Measurements from ENCODE around the gene SCN3A.

The SCN3A gene

DNA sequence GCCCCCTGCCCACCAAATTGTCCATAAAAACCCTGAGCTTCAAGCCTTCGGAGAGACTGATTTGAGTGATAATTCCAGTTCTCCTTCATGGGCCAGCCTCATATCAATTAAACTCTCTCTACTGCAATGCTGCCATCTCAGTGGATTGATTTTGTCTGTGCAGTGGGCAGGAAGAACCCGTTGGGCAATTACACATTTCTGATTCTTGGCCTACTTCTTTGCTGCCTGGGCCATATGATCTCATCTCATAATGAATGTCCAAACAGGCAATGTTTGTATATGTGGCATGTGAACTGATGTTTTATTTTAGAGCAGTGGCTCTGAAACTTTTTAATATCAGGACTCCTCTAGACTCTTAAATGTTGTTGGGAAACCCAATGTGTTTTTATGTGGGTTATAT is 147.3 kb downstream of the SCN3A start:
- Histone ChIP-seq H3K9me3 (ENCODE audit: control insufficient read depth, insufficient read depth, low read length) (no peaks in the 10 kb centered on the region), H3K27ac (ENCODE audit: low read depth, low read length) (no peak overlapping the region), H3K4me3 (ENCODE audit: low read depth, low read length) (no peak overlapping the region), H3K9ac (ENCODE audit: low read depth, low read length) (no peak overlapping the region), H3K27me3 (ENCODE audit: control insufficient read depth, insufficient read depth, low read length) (no peaks in the 10 kb centered on the region), H3K36me3 (ENCODE audit: control insufficient read depth, insufficient read depth, low read length) (no peaks in the 10 kb centered on the region), H3K4me1 (ENCODE audit: control insufficient read depth, insufficient read depth, low read length) (no peaks in the 10 kb centered on the region)

DNA sequence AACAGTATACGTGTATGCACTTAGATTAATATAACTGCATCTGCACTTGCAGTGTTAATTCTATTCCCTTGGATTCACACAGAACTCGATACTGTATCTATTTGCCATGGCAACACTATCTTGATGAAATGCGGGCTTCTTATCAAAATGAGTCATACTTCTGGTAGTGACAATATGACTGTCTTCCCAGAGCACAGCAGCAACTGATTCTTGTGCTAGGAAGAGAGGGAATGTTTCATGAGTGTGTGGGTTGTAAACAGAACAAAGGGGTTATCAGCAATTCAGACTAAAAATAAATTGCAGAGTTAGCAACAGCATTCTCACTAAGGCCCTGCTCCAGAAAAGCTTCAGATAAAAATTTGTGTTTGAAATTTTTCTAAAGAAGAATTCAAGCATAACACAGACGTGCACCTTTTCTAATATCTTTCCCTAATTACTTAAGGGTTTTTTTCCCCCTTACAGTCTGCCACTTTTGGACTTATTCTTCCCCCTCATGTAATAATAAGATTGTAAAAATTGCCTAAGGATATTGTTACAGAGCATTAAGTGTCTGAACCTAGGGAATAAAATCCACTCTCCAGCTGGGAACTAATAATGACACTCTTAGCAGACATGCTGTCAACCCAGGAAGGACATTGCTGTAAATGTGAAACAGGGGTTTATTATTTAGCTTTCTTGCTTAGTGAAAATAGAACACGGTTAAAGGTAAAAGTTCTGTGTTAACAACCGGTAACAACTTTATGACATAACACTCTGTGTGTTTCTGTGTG is 148.6 kb downstream of the SCN3A start:
- Histone ChIP-seq H3K9ac (ENCODE audit: low read depth, low read length) (no peak overlapping the region), H3K9me3 (ENCODE audit: control insufficient read depth, insufficient read depth, low read length) (no peaks in the 10 kb centered on the region), H3K4me1 (ENCODE audit: control insufficient read depth, insufficient read depth, low read length) (no peaks in the 10 kb centered on the region), H3K36me3 (ENCODE audit: control insufficient read depth, insufficient read depth, low read length) (no peaks in the 10 kb centered on the region), H3K27me3 (ENCODE audit: control insufficient read depth, insufficient read depth, low read length) (no peaks in the 10 kb centered on the region), H3K4me3 (ENCODE audit: low read depth, low read length) (no peak overlapping the region), H3K27ac (ENCODE audit: low read depth, low read length) (no peak overlapping the region)

DNA sequence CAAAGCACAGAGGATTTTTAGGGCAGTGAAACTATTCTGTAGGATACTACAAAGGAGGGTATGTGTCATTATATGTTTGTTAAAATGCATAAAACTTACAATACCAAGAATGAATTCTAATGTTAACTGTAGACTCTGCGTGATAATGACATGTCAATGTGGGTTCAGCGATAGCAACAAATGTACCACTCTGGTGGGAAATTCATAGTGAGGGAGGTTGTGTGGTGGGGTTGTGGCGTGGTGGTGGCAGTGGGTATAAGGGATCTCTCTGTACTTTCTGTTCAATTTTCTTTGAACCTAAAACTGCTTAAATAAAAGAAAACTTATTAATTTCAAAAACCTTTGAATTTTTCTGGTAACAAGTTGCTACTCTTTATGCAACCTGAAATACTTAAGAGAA is 149.2 kb downstream of the SCN3A start:
- Histone ChIP-seq H3K27me3 (ENCODE audit: control insufficient read depth, insufficient read depth, low read length) (no peaks in the 10 kb centered on the region), H3K27ac (ENCODE audit: low read depth, low read length) (no peak overlapping the region), H3K9ac (ENCODE audit: low read depth, low read length) (no peak overlapping the region), H3K9me3 (ENCODE audit: control insufficient read depth, insufficient read depth, low read length) (no peaks in the 10 kb centered on the region), H3K4me1 (ENCODE audit: control insufficient read depth, insufficient read depth, low read length) (no peaks in the 10 kb centered on the region), H3K4me3 (ENCODE audit: low read depth, low read length) (no peak overlapping the region), H3K36me3 (ENCODE audit: control insufficient read depth, insufficient read depth, low read length) (no peaks in the 10 kb centered on the region)

DNA sequence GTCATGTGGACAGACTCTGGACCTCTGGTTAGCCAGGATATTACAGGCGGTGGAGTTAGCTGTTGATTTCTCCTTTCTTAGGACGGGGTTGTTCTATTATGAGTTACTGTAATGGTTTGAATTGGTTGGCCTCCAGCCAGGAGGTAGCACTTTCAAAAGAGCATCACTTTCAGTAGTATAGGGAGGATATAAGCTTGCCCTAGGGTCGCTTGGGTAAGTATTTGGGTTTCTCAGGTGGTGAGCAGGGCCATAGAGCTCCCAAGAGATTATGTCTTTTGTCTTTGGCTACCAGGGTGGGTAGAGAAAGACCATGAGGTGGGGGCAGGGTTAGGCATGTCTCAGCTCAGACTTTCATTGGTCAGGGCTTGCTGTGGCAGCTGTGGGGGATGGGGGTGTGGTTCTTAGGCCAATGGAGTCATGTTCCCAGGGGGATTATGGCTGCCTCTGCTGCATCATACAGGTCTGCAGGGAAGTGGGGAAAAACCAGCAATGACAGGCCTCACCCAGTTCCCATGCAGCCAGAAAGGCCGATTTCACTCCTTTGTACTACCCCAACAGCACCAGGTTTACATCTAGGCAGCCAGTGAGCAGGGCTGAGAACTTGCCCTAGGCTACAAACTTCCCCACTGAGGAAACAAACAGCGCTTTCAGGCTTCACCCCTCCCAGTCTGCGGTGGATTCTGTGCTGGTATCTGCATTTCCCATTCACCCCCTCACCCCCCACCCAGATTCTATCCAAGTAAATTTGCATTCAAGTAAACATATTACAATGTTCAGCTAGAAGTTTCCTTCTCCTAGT is 159.1 kb downstream of the SCN3A start:
- no peak overlapping the region for H3K9ac ChIP-seq (ENCODE audit: low read depth, low read length)
- no peaks in the 10 kb centered on the region for H3K9me3 ChIP-seq (ENCODE audit: control insufficient read depth, insufficient read depth, low read length)
- H3K36me3 ChIP-seq (ENCODE audit: control insufficient read depth, insufficient read depth, low read length) = no peaks in the 10 kb centered on the region

More for the DNA sequence above, 159.1 kb downstream of the SCN3A start:
- Histone ChIP-seq H3K27me3 (ENCODE audit: control insufficient read depth, insufficient read depth, low read length) (no peaks in the 10 kb centered on the region), H3K4me3 (ENCODE audit: low read depth, low read length) (no peak overlapping the region), H3K4me1 (ENCODE audit: control insufficient read depth, insufficient read depth, low read length) (peaks cover 9% of the 10 kb centered on the region), H3K27ac (ENCODE audit: low read depth, low read length) (peak overlapping the region; percentile 54)
